Type B pancreatic cell (in vitro differentiated cells): ENCODE measurements around the gene IVL. TPM values are rescaled to one million over a fixed set of nuclear protein-coding genes. Genes with fewer than 3 reads are reported as not detected.

Experiments
- DNase-seq: peaks from one replicate; pipeline ENCODE4 v3.0.0; 2021; ENCODE audit warnings: mixed read lengths; ENCODE audit not compliant: unreplicated experiment; ENCODE audit errors: extremely low spot score
- H3K27ac Mint-ChIP-seq: 2 replicates; pipeline ENCODE4 v1.8.0; 2021; ENCODE audit warnings: mild to moderate bottlenecking, mixed read lengths
- H3K27me3 Mint-ChIP-seq: 2 replicates; pipeline ENCODE4 v1.8.0; 2021; ENCODE audit warnings: mixed read lengths
- H3K36me3 Mint-ChIP-seq: 2 replicates; pipeline ENCODE4 v1.8.0; 2021; ENCODE audit warnings: mixed read lengths
- H3K4me1 Mint-ChIP-seq: one replicate; pipeline ENCODE4 v1.8.0; 2021; ENCODE audit warnings: mixed read lengths; ENCODE audit not compliant: unreplicated experiment
- H3K4me3 Mint-ChIP-seq: 2 replicates; pipeline ENCODE4 v1.8.0; 2021; ENCODE audit warnings: mild to moderate bottlenecking, mixed read lengths
- H3K9me3 Mint-ChIP-seq: 2 replicates; pipeline ENCODE4 v1.8.0; 2021; ENCODE audit warnings: mixed read lengths
- total RNA-seq: library from RNA; stranded (reverse); gene quantifications from 2 replicates; pipeline ENCODE4 v1.2.1, GENCODE V29; 2021; ENCODE audit warnings: low replicate concordance
- TF ChIP-seq, protein P1 (sequence below): fragments of 200-600 bp; sonication (generic); conservative IDR thresholded peaks from 2 replicates; pipeline ENCODE4 v1.5.0; 2021; ENCODE audit warnings: antibody characterized with exemption, mild to moderate bottlenecking

IVL gene
- total RNA-seq, 1 donor from 2014 or later, result 10.9 TPM

DNA sequence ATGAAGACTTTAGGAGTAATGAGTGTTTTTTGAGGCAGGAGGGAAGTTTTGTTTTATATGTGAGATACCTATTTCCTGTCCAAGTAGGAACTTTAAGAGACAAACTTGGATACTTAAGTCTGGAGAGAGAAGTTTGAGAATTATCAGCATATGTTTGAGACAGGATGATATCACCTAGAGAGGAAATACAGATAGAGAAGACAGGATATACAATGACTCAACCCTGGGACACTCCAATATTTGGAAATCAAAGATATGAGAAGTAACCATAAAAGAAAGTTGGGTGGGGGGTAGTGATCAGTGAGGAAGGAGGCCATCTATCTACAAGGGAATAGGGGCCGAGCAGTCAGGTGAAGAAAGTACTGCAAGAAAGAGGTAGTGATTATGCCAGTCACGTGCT, 42.0 kb upstream of the IVL start:
- Mint-ChIP-seq H3K27me3 (no peaks in the 10 kb centered on the region), H3K4me1 (no peaks in the 10 kb centered on the region), H3K27ac (no peak overlapping the region), H3K36me3 (no peaks in the 10 kb centered on the region), H3K9me3 (no peaks in the 10 kb centered on the region), H3K4me3 (no peak overlapping the region)
- no peak for DNase-seq
- TF ChIP-seq, protein P1, sequence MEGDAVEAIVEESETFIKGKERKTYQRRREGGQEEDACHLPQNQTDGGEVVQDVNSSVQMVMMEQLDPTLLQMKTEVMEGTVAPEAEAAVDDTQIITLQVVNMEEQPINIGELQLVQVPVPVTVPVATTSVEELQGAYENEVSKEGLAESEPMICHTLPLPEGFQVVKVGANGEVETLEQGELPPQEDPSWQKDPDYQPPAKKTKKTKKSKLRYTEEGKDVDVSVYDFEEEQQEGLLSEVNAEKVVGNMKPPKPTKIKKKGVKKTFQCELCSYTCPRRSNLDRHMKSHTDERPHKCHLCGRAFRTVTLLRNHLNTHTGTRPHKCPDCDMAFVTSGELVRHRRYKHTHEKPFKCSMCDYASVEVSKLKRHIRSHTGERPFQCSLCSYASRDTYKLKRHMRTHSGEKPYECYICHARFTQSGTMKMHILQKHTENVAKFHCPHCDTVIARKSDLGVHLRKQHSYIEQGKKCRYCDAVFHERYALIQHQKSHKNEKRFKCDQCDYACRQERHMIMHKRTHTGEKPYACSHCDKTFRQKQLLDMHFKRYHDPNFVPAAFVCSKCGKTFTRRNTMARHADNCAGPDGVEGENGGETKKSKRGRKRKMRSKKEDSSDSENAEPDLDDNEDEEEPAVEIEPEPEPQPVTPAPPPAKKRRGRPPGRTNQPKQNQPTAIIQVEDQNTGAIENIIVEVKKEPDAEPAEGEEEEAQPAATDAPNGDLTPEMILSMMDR, result no peak

DNA sequence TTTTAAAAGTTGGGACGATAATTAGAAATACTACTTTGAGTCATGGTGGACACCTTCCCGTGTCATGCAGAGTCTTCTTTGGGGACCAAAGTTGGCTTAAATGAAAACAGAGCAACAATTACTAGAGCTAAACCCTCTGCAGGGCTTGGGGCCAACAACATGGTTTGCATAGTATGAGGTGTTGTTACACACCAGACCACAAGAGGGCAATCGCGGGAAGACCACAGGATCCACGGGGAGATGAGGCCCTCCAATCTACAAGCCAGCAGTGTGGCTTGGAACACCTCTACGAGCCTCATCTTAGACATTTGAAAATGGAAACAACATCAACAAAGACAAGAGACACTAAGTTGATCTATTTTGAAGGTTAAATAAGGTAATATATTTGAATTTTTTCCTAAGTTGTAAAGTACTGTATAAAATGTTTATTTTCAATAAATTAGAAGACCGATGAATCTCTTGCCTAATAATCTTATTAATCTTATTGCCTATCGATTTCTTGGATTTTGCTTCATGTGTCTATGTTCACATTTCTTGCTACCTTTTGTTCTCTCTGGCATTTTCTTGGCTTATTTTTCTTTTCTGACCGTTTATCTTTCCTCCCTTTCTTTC, 38.4 kb upstream of the IVL start:
- Mint-ChIP-seq H3K4me1 (no peaks in the 10 kb centered on the region), H3K36me3 (no peaks in the 10 kb centered on the region), H3K9me3 (no peaks in the 10 kb centered on the region), H3K27me3 (no peaks in the 10 kb centered on the region), H3K27ac (no peak overlapping the region), H3K4me3 (no peak overlapping the region)
- DNase-seq, result no peak
- TF ChIP-seq, protein P1, result peak; percentile 81

DNA sequence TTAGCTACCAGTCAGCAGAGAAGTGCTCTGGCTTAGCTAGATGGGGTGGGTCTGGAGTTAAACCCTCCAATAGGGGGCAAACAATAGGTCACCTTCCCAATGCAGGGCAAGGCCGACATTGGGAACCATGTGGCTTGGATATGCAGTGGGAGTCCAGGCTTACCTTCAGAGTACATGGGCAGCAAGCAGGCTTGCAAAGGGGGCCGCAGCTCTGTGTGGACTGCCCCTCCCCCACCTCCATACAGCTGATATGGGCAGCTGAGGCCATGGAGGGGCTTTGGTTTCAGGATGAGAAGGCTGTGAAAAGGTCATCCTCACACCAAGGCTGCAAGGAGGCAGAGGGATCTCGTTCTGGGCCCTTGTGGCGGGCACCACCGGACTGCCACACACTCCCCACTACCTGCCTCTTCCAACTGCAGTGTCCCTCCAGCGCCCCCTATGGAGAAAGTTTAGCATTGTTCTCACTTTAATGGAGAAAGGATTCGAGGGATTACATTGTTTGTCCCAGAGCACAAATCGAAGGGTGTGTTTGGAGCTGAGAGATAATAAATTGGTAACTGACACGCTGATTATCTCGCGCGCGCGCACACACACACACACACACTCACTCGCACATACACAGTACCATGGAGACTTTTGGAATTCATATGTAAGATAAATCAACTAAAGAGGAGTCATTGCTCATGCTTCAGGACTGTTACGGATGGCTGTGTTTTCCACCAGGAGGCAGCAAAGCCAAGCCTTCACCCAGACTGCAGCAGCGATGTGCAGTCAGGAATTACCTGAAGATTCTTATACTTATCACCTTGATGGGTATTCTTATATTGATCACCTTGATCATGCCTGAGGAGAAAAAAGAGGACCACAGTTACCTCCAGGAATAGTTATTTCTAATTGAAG, 37.3 kb upstream of the IVL start:
- TF ChIP-seq, protein P1, result peak; percentile 47
- Mint-ChIP-seq H3K9me3 (no peaks in the 10 kb centered on the region), H3K36me3 (no peaks in the 10 kb centered on the region), H3K27me3 (no peaks in the 10 kb centered on the region), H3K4me3 (no peak overlapping the region), H3K4me1 (no peaks in the 10 kb centered on the region), H3K27ac (no peak overlapping the region)
- DNase-seq, result no peak

DNA sequence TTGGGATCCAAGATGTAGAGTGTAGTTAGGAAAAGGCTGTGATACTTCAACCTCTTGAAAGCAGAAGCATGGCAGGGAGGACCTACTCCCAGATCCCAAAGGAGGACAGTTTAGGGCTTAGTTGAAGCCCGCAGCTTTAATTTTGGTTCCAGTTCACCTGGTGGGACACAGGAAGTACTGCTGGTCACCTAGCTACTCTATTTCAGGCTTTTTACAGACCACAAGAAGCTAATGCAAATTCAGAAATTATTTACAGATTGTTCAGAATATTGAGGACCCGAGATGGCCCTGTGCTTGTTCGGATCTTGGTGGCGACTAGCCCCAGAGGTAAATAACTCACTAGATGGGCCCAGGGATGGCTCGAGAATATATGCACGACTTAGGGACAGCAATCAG, 36.6 kb upstream of the IVL start:
- H3K27ac Mint-ChIP-seq, result no peak overlapping the region
- H3K27me3 Mint-ChIP-seq, result no peaks in the 10 kb centered on the region
- TF ChIP-seq, protein P1, result no peak
- no peak overlapping the region for H3K4me3 Mint-ChIP-seq
- no peaks in the 10 kb centered on the region for H3K36me3 Mint-ChIP-seq
- H3K9me3 Mint-ChIP-seq, result no peaks in the 10 kb centered on the region
- no peaks in the 10 kb centered on the region for H3K4me1 Mint-ChIP-seq
- DNase-seq, result no peak

DNA sequence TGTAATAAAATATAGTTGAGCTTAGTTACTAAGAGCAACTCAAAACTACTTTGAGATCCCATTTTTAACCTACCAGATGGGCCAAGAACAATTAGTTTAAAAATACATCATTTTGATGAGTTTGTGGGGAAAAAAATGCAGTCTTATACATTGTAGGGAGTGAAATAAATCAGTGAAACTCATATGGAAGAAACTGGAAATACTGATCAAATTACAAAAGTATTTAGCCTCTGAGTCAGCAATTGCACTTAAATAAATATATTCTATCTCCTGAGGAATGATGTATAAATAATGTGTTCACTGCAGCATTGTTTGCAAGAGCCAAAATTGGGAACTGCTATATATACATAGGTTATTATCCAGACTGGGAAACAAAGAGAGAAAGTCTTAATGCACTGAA, 34.9 kb upstream of the IVL start:
- H3K27ac Mint-ChIP-seq, result no peak overlapping the region
- TF ChIP-seq, protein P1, result no peak
- no peak overlapping the region for H3K4me3 Mint-ChIP-seq
- no peaks in the 10 kb centered on the region for H3K27me3 Mint-ChIP-seq
- no peak for DNase-seq
- H3K36me3 Mint-ChIP-seq, result no peaks in the 10 kb centered on the region
- H3K4me1 Mint-ChIP-seq, result no peaks in the 10 kb centered on the region
- H3K9me3 Mint-ChIP-seq, result no peaks in the 10 kb centered on the region
